Iris pigment epithelial cell (primary cell): ENCODE results near the gene SAMD11.
"Not testable (repeated sequence)": the region's sequence is repeated elsewhere in the genome, so short reads cannot be mapped to it uniquely, and the experiment has no call there.

Experiments
- DNase-seq: peaks from one replicate; pipeline ENCODE4 v3.0.0-alpha.2; 2011; ENCODE audit warnings: low read depth

SAMD11 gene

GRCh38 chr1:923131-923990, at the start of gene SAMD11:
SAMD11 (plus strand) TSS chr1:923923; CDS start chr1:924432, 509 bp downstream.
- peak; percentile 93 for DNase-seq

DNA sequence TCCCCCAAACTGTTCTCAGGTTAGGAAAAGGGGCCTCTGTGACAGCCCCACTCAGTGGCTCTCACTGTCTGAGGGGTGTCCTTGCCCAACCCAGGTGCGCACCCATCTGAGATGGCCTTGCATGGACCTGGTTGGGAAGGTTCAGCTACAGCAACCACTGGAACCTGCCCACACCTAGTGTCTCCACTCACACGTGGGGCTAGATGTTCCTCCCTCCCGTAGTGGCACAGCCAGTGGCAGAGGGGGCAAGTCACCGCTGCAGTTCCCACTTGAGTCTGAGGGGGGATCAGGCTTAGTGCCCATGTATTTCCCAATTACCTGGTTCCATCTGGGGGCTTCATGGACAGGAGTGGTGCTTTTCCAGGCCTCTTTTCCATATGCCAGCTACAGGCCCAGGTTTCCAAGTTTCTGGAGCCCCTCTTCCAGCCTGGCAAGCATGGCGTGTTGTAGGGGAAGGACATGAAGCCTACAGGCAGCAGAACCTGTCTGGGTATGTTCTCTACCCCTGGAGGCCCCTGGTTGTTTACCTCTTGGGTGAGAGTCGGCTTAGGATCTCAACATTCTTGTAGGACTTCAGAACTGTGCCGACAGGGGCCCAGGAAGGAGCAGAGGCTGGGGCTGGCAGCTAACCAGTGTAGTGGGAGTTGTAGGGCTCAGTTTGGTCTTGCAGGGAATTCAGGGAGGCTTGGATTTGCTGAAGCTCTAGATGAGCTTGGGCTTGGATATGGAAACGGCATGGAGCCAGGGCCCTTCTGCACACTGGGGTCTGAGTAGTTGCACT, 47.1 kb upstream of the SAMD11 start:
- not testable (repeated sequence) for DNase-seq

DNA sequence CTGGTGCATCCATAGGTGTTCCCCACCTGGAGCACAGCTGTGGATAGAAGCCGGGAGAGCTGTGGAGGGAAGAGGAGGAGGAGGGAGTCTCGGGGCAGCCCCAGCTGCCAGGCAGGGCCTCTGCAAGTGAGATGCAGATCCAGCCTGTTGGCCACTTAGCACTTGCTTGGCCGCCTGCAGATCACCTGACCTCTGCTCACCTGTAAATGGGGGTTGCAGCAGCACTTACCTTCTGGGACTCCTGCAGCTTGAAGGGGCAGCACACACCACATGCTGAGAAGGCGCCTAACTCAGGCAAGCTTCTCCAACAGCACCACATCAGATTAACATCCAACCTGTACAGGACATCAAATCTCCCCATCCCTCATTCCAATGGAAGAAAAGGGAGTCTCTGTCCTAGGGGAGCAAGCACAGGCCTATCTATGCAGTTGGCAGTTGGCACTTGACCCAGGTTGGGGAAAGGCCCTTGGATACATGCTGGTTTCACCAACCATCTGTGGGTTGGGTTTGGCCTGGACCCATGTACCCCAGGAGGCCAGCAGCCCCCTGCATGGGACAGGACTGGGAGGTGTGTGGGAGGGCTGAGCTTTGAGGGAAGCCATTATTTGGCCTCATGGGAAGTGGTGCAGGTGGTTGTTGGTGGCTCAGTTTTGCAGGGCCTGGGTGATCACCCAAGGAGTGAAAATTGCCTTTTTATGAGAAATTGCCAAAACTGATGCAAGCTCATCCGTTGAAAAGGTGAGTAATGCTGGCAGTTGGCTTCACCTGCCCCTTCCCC, 46.3 kb upstream of the SAMD11 start:
- DNase-seq = not testable (repeated sequence)

DNA sequence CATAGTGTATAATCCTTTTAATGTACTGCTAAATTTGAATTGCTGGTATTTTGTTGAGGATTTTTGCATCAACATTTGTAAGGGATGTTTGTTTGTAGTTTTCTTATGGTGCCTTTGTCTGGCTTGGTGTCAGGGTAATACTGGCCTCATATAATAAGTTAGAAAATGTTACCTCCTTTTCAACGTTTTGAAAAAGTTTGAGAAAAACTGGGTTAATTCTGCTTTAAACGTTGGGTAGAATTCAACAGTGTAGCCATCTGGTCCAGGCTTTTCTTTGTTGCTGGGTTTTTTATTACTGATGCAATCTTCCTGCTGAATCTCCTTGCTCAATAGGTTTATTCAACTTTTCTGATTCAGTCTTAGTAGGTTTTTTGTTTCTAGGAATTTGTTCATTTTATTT, 43.2 kb upstream of the SAMD11 start:
- DNase-seq = not testable (repeated sequence)

- not testable (repeated sequence) for DNase-seq
These were observed 42.8 kb upstream of the SAMD11 start for GRCh38 chr1:880915-881314.

- no peak for DNase-seq
These were observed 37.4 kb upstream of the SAMD11 start for GRCh38 chr1:886311-886710.

DNA sequence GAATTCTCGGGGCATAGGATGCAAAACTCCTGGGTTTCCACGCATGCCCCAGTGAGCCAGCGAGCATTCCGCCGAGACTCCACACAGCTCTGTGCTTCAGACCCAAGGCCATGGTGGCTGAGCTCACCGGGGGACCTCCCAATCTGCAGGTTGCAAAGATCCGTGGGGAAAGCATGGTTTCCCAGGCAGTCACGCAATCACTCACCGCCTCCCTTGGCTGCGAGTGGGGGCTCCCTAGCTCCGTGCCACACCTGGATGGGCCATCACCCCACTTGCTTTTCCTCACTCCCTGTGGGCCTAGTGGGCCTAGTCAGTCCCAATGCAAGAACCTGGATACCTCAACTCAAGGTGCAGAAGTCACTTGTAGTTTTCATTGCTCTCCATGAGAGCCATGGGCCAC, 37.0 kb upstream of the SAMD11 start:
- DNase-seq = no peak

DNA sequence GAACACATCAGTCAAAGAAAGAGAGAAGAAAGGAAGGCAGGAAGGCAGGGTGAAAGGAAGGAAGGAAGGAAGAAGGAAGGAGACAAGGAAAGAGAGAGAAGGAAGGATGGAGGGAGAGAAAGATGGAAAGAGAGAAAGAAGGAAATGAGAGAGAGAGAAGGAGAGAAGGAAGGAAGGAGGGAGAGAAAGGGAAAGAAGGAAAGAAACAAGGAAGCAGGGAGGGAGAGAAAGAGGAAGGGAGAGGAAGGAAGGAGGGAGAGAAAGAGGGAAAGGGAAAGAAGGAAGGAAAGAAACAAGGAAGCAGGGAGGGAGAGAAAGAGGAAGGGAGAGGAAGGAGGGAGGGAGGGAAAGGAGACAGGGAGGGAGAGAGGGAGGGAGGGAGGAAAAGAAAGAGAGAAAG, 35.4 kb upstream of the SAMD11 start:
- DNase-seq = no peak

GRCh38 chr1:889774-890173, 33.9 kb upstream of the SAMD11 start:
- not testable (repeated sequence) for DNase-seq

DNA sequence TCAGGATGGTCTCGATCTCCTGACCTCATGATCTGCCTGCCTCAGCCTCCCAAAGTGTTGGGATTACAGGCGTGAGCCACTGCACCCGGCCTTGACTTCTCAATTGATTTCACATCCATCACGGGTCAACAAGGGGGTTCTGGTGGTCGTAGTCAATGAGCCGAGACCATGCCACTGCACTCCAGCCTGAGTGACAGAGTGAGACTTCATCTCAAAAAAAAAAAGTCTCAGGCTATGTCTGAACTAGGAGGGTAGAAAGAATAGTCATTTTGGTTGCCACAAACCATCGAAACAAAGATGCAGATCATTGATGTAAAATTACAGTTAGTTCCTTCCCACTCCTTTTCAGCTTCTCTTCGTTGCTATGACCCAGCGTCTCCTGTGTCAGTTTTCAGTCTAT, 33.5 kb upstream of the SAMD11 start:
- not testable (repeated sequence) for DNase-seq

GRCh38 chr1:890661-891060, 33.1 kb upstream of the SAMD11 start:
- peak; percentile 52 for DNase-seq

DNA sequence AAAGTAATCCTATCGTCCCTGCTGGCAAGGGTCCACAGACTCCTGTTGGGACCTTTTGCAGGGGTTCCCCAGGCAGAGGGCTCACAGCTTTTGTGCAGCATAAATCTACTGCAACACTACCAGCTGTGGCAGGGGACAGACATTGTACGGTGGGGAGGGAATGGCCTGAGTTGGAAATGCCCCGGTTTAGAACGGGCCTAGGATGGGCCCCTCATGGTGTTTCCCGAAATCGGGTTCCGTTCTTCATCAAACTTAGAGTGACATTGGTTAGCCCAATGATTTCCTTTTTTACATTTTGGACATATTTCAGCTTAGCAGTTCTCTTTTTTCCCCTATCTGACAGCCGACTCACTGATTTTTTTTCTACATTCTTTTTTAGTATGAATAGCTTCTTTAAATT, 26.5 kb upstream of the SAMD11 start:
- DNase-seq = no peak

- DNase-seq = not testable (repeated sequence)
These were observed 25.8 kb upstream of the SAMD11 start for GRCh38 chr1:897951-898350.

- no peak for DNase-seq
These were observed 23.9 kb upstream of the SAMD11 start for GRCh38 chr1:899636-900317.

- DNase-seq = no peak
These were observed 22.4 kb upstream of the SAMD11 start for GRCh38 chr1:901108-901859.

DNA sequence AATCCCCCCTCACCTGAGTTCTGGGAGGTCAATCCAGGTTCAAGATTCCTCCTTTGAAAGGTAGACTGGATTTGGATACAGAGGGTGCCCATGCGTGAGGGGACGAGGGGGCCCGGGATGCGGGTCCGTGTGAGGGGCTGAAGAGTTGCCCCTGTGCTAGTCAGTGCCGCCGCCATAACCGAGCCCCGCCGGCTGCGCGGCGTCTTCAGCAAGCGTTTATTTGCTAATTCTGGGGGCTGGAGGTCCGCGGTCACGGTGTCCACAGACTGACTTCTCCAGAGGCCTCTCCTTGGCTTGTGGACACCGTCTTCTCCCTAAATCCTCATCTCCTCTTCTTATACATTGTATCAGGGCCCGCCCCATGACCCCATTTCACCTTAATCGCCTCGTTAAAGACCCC, 20.9 kb upstream of the SAMD11 start:
- no peak for DNase-seq

DNA sequence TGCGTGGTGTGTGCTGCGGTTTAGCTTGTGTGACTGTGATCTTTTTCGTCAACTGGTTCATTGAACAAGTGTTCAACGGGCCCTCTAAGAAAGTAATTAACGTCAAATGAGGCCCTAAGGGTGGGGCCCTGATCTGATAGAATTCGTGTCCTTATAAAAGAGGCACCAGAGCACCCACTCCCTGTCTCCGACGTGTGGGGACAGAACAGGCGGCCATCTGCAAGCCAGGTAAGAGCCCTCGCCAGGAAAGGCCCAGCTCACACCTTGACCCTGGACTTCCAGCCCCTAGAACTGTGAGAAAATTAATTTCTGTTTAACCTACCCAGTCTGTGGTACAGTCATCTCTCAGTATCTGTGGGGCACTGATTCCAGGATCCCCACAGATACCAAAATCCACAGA, 20.4 kb upstream of the SAMD11 start:
- DNase-seq = no peak

DNA sequence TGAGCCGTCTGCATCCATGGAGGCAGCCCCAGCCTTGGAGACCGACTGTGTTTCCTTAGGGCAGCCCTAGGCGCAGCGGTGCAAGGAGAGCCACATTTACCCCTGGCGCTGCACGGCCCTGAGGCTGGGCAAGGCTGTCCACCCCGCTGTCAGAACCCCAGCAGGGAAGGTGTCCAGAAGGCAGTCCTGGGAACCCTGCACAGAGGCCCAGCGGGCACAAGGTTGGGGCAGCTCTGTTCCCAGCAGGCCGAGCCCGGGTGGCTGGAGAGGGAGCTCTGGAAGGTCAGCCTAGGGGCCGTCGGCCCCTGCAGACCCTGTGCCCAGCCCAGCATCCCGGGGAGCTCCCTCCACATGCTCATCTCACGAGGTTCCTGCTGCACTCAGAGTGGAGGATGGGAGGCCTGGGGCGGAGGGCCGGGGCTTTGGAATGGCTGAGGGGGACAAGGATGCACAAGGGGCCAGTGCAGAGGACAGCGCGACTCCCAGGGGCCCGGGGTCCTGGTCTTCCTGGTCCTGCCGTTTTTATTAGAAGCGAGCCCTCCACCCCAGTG, 19.9 kb upstream of the SAMD11 start:
- no peak for DNase-seq

GRCh38 chr1:904310-904950, 19.3 kb upstream of the SAMD11 start:
- peak; percentile 86 for DNase-seq

- no peak for DNase-seq
These were observed 18.5 kb upstream of the SAMD11 start for GRCh38 chr1:905071-905749.
